OCI-LY7 (cell line): Measurements from ENCODE around the gene LYSMD2. TPM values are rescaled to one million over a fixed set of nuclear protein-coding genes. Genes with fewer than 3 reads are reported as not detected.

Experiments used
- BruUV-seq: library from RNA; stranded (reverse); fragments of 400-500 nt; replicated peaks from 2 replicates; lab custom pipeline; 2021; lab: Mats Ljungman, UMichigan
- CTCF ChIA-PET: fragments of 300-600 bp; sonication (Branson Sonifier 250); formaldehyde crosslinking; loops from one replicate; lab custom pipeline; 2022; ENCODE audit warnings: antibody characterized with exemption; ENCODE audit not compliant: unreplicated experiment; lab: Charles Lee
- POLR2A ChIA-PET: fragments of 300-600 bp; sonication (Branson Sonifier 250); formaldehyde crosslinking; loops from one replicate; lab custom pipeline; 2022; ENCODE audit warnings: antibody characterized with exemption; lab: Charles Lee
- DNase-seq: peaks from one replicate; pipeline ENCODE4 v3.0.0-alpha.2; 2015; ENCODE audit warnings: low spot score
- H2AFZ ChIP-seq: fragments of 200-600 bp; sonication (generic), shearing (Covaris generic); 2 replicates; pipeline ENCODE4 v1.6.1; 2014; ENCODE audit warnings: mild to moderate bottlenecking, antibody characterized with exemption, low read length, moderate library complexity
- H3K27ac ChIP-seq: fragments of 200-600 bp; sonication (generic); 2 replicates; pipeline ENCODE4 v1.5.1; 2014; ENCODE audit warnings: mixed run types, low read depth, mild to moderate bottlenecking, moderate library complexity, low read length, inconsistent platforms; ENCODE audit not compliant: poor library complexity, severe bottlenecking
- H3K36me3 ChIP-seq: fragments of 200-600 bp; sonication (generic); 2 replicates; pipeline ENCODE4 v1.6.1; 2014; ENCODE audit warnings: mild to moderate bottlenecking, antibody characterized with exemption, low read length, moderate library complexity, mixed read lengths; ENCODE audit not compliant: insufficient read depth
- H3K4me1 ChIP-seq: fragments of 200-600 bp; sonication (generic); 2 replicates; pipeline ENCODE4 v1.5.1; 2014; ENCODE audit warnings: mild to moderate bottlenecking, low read length; ENCODE audit not compliant: insufficient read depth, poor library complexity, severe bottlenecking
- H3K4me2 ChIP-seq: fragments of 200-600 bp; sonication (generic); 2 replicates; pipeline ENCODE4 v1.6.1; 2014; ENCODE audit warnings: mild to moderate bottlenecking, low read length
- H3K4me3 ChIP-seq: fragments of 200-600 bp; sonication (generic); 2 replicates; pipeline ENCODE4 v1.5.1; 2014; ENCODE audit warnings: mild to moderate bottlenecking, low read depth, low read length; ENCODE audit not compliant: poor library complexity, severe bottlenecking
- H3K79me2 ChIP-seq: fragments of 200-600 bp; sonication (generic); 2 replicates; pipeline ENCODE4 v1.6.1; 2016; ENCODE audit warnings: low read depth, mild to moderate bottlenecking, low read length, moderate library complexity, mixed read lengths; ENCODE audit not compliant: insufficient read depth
- H3K9me2 ChIP-seq: fragments of 200-600 bp; sonication (generic); 2 replicates; pipeline ENCODE4 v1.6.1; 2016; ENCODE audit warnings: mild to moderate bottlenecking, low read length, mixed read lengths; ENCODE audit not compliant: insufficient read depth
- H3K9me3 ChIP-seq: fragments of 200-600 bp; sonication (generic); 2 replicates; pipeline ENCODE4 v1.6.1; 2014; ENCODE audit warnings: mild to moderate bottlenecking, mixed run types, low read length, mixed read lengths
- H4K20me1 ChIP-seq: fragments of 200-600 bp; sonication (generic); 2 replicates; pipeline ENCODE4 v1.6.1; 2014; ENCODE audit warnings: mild to moderate bottlenecking, antibody characterized with exemption, low read length, moderate library complexity, mixed read lengths; ENCODE audit not compliant: insufficient read depth
- CTCF ChIP-seq: fragments of 200-600 bp; sonication (generic); conservative IDR thresholded peaks from 2 replicates; pipeline ENCODE4 v1.5.1; 2014; ENCODE audit warnings: mild to moderate bottlenecking, antibody characterized with exemption, low read length, moderate library complexity, mixed read lengths
- EZH2phosphoT487 ChIP-seq: fragments of 200-600 bp; sonication (generic); IDR thresholded peaks from 2 replicates; pipeline ENCODE4 v1.6.1; 2018; ENCODE audit warnings: low read depth, borderline replicate concordance, mild to moderate bottlenecking, mixed run types, antibody characterized with exemption, low read length, moderate library complexity, mixed read lengths
- intact Hi-C: fragments of 100-400 bp; cut with micrococcal nuclease; formaldehyde crosslinking; loops from one replicate; pipeline ENCODE4 v1.10.0; 2022; ENCODE audit not compliant: unreplicated experiment
- total RNA-seq, 2 experiments: library from RNA; depleted of rRNA in 1 of 2; stranded (reverse); fragments of >200 nt in 1 of 2; shearing (Covaris generic) in 1 of 2; gene quantifications; 2 replicates each; pipeline ENCODE4 v1.2.3, GENCODE V29; 2014 to 2022

Gene LYSMD2
- total RNA-seq, 2 experiments from 2014 or later, result 0.89 TPM; not detected in 1

GRCh38 chr15:51776952-51777569, 39.6 kb upstream of the LYSMD2 start:
- no peak overlapping the region for H2AFZ ChIP-seq
- CTCF ChIA-PET, result interaction anchor here (0.9 kb wide), 1 partner anchor 20 kb away, joined by 3 read pairs; no protein-coding TSS in a partner anchor
- no peak overlapping the region for H3K4me2 ChIP-seq
- intact Hi-C loops, result loop anchor here (1.0 kb wide), 1 partner anchor 127 kb away; no protein-coding TSS in a partner anchor
- TF ChIP-seq CTCF (peak; percentile 90), EZH2phosphoT487 (no peak)
- no peaks in the 10 kb centered on the region for H3K9me2 ChIP-seq
- no peaks in the 10 kb centered on the region for H3K9me3 ChIP-seq
- H3K79me2 ChIP-seq, result no peaks in the 10 kb centered on the region
- no TSS peak for BruUV-seq
- no peaks in the 10 kb centered on the region for H3K4me1 ChIP-seq
- no peaks in the 10 kb centered on the region for H3K36me3 ChIP-seq
- POLR2A ChIA-PET, result no interaction called here
- peak; percentile 72 for DNase-seq
- H3K27ac ChIP-seq, result no peak overlapping the region
- H4K20me1 ChIP-seq, result no peaks in the 10 kb centered on the region
- H3K4me3 ChIP-seq, result no peak overlapping the region

- intact Hi-C loops, result loop anchor here (1.0 kb wide), 1 partner anchor 126 kb away; no protein-coding TSS in a partner anchor
- POLR2A ChIA-PET, result no interaction called here
Measured at GRCh38 chr15:51775967-51776816, 38.7 kb upstream of the LYSMD2 start.

More at GRCh38 chr15:51775967-51776816, 38.7 kb upstream of the LYSMD2 start:
- TF ChIP-seq CTCF (peak; percentile 85), EZH2phosphoT487 (no peak)
- Histone ChIP-seq H3K36me3 (no peaks in the 10 kb centered on the region), H3K9me2 (no peaks in the 10 kb centered on the region), H3K9me3 (no peaks in the 10 kb centered on the region), H3K4me2 (no peak overlapping the region), H2AFZ (no peak overlapping the region), H3K4me1 (no peaks in the 10 kb centered on the region), H3K27ac (no peak overlapping the region), H3K79me2 (no peaks in the 10 kb centered on the region), H3K4me3 (no peak overlapping the region), H4K20me1 (no peaks in the 10 kb centered on the region)
- peak; percentile 61 for DNase-seq
- CTCF ChIA-PET, result interaction anchor here (0.8 to 0.9 kb wide), 2 partner anchors 8 to 20 kb away, joined by 3 read pairs; no protein-coding TSS in a partner anchor
- BruUV-seq, result no TSS peak
